Peyer's patch (tissue), 4 donors: ENCODE data around the gene COLEC12.

Experiments
- POLR2A ChIP-seq, 2 donors: fragments of 450-650 bp; IDR thresholded peaks; one replicate each; pipeline ENCODE4 v1.5.1; 2017; ENCODE audit warnings: antibody characterized with exemption in 2 of 2, mild to moderate bottlenecking in 2 of 2, moderate library complexity in 2 of 2
- TF ChIP-seq, protein P1 (sequence below), 6 experiments: fragments of 450-650 bp in 4 of 6; fragments of 200-600 bp in 2 of 6; sonication (generic) in 1 of 6; IDR thresholded peaks; one replicate each; pipeline ENCODE4 v1.5.1; 2017 to 2019; ENCODE audit warnings: antibody characterized with exemption in 6 of 6, mild to moderate bottlenecking in 3 of 6, moderate library complexity in 1 of 6

DNA sequence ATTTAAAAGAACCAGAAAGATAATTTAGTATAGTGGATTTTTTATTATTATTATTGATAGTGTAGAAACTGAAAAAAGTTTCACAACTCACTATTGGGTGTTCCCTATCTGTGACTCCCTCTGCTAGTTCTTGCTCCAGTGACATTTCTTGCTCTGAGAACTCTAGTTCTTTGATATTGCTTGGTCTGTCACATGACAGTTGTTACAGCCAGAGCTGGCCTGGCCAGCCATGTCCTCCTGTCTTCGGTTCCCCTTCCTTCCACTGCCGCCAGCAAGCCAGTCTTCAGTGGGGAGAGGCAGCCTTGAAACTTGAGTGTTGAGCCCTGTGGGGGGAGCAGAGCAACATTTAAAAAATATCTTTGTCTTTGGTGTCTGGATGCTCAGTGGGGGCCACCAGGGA is 225.0 kb downstream of the COLEC12 start:
- TF ChIP-seq POLR2A (IDR thresholded peaks at IDR 0.05), result no peak
- TF ChIP-seq, protein P1, sequence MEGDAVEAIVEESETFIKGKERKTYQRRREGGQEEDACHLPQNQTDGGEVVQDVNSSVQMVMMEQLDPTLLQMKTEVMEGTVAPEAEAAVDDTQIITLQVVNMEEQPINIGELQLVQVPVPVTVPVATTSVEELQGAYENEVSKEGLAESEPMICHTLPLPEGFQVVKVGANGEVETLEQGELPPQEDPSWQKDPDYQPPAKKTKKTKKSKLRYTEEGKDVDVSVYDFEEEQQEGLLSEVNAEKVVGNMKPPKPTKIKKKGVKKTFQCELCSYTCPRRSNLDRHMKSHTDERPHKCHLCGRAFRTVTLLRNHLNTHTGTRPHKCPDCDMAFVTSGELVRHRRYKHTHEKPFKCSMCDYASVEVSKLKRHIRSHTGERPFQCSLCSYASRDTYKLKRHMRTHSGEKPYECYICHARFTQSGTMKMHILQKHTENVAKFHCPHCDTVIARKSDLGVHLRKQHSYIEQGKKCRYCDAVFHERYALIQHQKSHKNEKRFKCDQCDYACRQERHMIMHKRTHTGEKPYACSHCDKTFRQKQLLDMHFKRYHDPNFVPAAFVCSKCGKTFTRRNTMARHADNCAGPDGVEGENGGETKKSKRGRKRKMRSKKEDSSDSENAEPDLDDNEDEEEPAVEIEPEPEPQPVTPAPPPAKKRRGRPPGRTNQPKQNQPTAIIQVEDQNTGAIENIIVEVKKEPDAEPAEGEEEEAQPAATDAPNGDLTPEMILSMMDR (IDR thresholded peaks at IDR 0.05), result no peak
